ENCODE data around the gene PDLIM1. TPM values are rescaled to one million over a fixed set of nuclear protein-coding genes. Genes with fewer than 3 reads are reported as not detected.

The PDLIM1 gene
- total and polyA plus RNA-seq, 9 of the 15 experiments (the other 6 are each of a cell fraction or from before 2014, with no cell fraction given): 19.8 to 164 (median 39.1) TPM

DNA sequence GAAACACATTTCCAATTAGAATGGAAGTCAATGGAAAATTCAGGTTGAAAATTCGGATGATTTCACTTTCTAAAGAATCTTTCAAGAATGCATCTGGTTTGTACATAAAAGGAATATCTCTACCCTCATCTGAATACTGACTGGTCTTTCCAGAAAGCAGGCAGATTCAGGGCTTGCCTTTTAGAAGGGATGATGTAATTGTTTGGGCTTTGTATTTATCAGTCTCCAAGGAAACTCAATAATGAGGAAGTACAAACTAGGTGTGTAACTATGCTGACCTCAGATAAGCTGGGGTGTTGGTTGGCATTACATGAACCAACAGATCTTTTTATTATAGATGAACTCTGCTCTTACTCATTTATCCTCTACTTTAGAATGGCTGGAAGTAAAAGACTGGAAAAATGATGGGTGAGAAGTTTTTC, 24.1 kb downstream of the PDLIM1 start (continued):
- TF ChIP-seq, protein P1, sequence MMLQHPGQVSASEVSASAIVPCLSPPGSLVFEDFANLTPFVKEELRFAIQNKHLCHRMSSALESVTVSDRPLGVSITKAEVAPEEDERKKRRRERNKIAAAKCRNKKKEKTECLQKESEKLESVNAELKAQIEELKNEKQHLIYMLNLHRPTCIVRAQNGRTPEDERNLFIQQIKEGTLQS (IDR thresholded peaks at IDR 0.05): peak; percentile 95
- TF ChIP-seq, protein P1 (CRISPR knock-in tag; conservative IDR thresholded peaks at IDR 0.05): peak; percentile 79; the same call in 1 of the 2 replicates
- TF ChIP-seq TRIM24 (IDR thresholded peaks at IDR 0.05) (peak in 1 of 2 experiments; percentile 49; a peak in 2 of 4 replicates), NFE2 (IDR thresholded peaks at IDR 0.05; ENCODE audit: low read depth) (0 out of 2 replicates have a peak, but pooled peaks have one; percentile 9), ESRRA (IDR thresholded peaks at IDR 0.05; ENCODE audit: borderline replicate concordance, low read depth) (peak; percentile 42; the same call in 1 of the 2 replicates), ZNF311 (CRISPR knock-in tag; IDR thresholded peaks at IDR 0.05) (no peak), PCBP2 (IDR thresholded peaks at IDR 0.05; ENCODE audit: low read depth, low read length, poor library complexity, severe bottlenecking) (no peak), SMAD4 (CRISPR knock-in tag; conservative IDR thresholded peaks at IDR 0.05) (peak; percentile 44; the same call in 1 of the 2 replicates), ATF7 (IDR thresholded peaks at IDR 0.05) (peak; percentile 99), ZC3H11A (IDR thresholded peaks at IDR 0.05; ENCODE audit: low read depth, low read length) (no peak), ZNF274 (IDR thresholded peaks at IDR 0.05; ENCODE audit: borderline replicate concordance, low read depth, low read length) (no peak), ZSCAN29 (IDR thresholded peaks at IDR 0.05) (no peak)
- TF ChIP-seq, protein P2, sequence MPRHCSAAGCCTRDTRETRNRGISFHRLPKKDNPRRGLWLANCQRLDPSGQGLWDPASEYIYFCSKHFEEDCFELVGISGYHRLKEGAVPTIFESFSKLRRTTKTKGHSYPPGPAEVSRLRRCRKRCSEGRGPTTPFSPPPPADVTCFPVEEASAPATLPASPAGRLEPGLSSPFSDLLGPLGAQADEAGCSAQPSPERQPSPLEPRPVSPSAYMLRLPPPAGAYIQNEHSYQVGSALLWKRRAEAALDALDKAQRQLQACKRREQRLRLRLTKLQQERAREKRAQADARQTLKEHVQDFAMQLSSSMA (CRISPR knock-in tag; IDR thresholded peaks at IDR 0.05): no peak
- TF ChIP-seq, protein P3, sequence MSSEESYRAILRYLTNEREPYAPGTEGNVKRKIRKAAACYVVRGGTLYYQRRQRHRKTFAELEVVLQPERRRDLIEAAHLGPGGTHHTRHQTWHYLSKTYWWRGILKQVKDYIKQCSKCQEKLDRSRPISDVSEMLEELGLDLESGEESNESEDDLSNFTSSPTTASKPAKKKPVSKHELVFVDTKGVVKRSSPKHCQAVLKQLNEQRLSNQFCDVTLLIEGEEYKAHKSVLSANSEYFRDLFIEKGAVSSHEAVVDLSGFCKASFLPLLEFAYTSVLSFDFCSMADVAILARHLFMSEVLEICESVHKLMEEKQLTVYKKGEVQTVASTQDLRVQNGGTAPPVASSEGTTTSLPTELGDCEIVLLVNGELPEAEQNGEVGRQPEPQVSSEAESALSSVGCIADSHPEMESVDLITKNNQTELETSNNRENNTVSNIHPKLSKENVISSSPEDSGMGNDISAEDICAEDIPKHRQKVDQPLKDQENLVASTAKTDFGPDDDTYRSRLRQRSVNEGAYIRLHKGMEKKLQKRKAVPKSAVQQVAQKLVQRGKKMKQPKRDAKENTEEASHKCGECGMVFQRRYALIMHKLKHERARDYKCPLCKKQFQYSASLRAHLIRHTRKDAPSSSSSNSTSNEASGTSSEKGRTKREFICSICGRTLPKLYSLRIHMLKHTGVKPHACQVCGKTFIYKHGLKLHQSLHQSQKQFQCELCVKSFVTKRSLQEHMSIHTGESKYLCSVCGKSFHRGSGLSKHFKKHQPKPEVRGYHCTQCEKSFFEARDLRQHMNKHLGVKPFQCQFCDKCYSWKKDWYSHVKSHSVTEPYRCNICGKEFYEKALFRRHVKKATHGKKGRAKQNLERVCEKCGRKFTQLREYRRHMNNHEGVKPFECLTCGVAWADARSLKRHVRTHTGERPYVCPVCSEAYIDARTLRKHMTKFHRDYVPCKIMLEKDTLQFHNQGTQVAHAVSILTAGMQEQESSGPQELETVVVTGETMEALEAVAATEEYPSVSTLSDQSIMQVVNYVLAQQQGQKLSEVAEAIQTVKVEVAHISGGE (CRISPR knock-in tag; IDR thresholded peaks at IDR 0.05): peak in 1 of 3 experiments; percentile 41; a peak in 1 of 6 replicates
- TF ChIP-seq, protein P4, sequence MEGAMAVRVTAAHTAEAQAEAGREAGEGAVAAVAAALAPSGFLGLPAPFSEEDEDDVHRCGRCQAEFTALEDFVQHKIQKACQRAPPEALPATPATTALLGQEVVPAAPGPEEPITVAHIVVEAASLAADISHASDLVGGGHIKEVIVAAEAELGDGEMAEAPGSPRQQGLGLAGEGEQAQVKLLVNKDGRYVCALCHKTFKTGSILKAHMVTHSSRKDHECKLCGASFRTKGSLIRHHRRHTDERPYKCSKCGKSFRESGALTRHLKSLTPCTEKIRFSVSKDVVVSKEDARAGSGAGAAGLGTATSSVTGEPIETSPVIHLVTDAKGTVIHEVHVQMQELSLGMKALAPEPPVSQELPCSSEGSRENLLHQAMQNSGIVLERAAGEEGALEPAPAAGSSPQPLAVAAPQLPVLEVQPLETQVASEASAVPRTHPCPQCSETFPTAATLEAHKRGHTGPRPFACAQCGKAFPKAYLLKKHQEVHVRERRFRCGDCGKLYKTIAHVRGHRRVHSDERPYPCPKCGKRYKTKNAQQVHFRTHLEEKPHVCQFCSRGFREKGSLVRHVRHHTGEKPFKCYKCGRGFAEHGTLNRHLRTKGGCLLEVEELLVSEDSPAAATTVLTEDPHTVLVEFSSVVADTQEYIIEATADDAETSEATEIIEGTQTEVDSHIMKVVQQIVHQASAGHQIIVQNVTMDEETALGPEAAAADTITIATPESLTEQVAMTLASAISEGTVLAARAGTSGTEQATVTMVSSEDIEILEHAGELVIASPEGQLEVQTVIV (CRISPR knock-in tag; IDR thresholded peaks at IDR 0.05; ENCODE audit: borderline replicate concordance): no peak
- TF ChIP-seq, protein P5, sequence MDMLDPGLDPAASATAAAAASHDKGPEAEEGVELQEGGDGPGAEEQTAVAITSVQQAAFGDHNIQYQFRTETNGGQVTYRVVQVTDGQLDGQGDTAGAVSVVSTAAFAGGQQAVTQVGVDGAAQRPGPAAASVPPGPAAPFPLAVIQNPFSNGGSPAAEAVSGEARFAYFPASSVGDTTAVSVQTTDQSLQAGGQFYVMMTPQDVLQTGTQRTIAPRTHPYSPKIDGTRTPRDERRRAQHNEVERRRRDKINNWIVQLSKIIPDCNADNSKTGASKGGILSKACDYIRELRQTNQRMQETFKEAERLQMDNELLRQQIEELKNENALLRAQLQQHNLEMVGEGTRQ (CRISPR knock-in tag; IDR thresholded peaks at IDR 0.05): no peak
- TF ChIP-seq, protein P6, sequence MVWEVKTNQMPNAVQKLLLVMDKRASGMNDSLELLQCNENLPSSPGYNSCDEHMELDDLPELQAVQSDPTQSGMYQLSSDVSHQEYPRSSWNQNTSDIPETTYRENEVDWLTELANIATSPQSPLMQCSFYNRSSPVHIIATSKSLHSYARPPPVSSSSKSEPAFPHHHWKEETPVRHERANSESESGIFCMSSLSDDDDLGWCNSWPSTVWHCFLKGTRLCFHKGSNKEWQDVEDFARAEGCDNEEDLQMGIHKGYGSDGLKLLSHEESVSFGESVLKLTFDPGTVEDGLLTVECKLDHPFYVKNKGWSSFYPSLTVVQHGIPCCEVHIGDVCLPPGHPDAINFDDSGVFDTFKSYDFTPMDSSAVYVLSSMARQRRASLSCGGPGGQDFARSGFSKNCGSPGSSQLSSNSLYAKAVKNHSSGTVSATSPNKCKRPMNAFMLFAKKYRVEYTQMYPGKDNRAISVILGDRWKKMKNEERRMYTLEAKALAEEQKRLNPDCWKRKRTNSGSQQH (CRISPR knock-in tag; IDR thresholded peaks at IDR 0.05): no peak

Measured in K562 (cell line).